ENCODE results near the gene BTBD19.
"Not testable (repeated sequence)": the region's sequence is repeated elsewhere in the genome, so short reads cannot be mapped to it uniquely, and the experiment has no call there.

The BTBD19 gene

DNA sequence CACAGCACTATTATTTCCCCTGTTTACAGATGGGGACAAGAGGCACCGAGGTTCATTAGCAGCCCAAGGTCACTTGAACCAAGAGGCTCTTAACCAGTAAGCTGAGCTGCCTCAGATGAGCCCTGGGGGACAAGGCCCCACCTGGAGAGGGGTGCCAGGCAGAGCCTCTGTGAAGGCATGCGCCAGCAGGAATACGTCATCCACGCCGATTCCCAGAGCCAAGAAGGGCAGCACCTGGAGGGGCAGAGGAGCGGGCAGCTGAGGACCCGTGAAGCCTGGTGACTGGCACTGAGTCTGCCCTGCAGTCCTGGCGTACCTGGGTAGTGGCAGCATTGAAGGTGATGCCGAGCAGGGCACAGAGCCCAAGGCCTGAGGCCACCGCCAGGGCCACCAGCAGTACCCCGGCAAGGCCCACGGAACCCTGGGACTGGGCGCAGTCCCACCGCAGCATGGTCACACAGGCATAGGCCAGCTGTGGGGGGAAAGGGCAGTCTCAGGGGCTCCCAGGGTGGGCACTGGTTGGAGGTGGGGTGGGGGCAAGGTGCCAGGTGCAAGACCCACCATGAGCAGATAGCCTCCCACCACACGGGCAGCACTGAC lies 20.6 kb downstream of the BTBD19 start:
- DNase-seq: no peak

DNA sequence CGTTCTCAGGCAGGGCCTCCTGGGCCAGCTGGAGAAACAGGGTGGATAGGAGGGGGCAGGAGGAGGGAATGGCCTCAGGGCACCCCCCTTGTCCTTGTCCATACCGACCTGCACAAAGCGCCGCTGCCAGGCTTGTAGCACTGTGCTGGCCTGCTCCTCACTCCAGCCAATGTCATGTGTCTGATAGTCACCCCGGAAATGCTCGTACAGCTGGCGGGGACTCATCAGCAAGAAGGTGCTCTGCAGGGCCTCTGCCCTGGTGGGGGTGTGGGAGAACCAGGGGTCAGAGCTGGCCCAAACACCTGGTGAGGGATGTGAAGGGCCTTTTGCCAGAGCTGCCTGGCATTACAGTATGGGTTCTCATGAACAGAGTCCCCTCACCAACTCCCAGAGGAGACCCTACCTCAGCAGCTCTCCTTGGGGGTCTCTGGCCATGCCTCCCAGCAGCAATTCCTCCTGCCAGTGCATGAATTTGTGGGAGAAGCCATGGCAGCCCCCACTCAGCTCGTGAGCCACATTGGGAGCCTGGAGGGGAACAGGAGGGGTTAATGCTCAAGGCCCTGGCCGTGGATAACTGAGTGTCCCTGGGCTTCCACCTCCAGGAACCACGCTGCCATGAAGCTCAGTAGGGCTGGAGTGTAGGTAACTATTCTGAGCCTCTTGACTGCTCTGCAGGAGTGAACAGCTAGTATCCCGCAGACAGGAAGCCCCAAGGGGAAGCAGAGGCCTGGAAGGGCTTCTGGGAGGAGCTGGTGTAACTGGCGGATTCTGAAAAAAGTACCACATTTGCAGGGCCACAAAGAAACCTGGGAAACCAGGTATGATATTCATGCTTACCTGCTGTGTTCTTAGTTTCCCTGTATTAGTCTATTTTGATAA lies 21.4 kb downstream of the BTBD19 start:
- no peak for DNase-seq

DNA sequence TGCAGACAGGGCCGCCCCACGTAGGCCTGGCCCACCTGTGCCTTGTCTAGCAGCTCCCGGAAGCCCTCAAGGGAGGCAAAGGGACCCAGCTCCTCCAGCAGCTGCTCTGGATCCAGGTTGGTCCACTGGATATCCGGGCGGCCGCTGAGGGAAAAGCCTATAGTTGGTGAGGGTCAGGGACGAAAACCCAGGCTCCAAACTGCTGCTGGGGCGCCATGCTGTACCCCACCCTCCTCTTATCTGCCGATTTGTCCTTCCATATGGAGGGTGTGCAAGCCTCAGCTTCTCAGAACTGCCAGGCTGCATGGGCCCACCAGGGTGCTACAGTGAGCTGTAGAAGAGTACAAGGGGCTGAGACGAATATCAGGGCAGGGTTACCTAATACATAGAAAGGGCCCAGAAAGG lies 22.6 kb downstream of the BTBD19 start:
- no peak for DNase-seq

DNA sequence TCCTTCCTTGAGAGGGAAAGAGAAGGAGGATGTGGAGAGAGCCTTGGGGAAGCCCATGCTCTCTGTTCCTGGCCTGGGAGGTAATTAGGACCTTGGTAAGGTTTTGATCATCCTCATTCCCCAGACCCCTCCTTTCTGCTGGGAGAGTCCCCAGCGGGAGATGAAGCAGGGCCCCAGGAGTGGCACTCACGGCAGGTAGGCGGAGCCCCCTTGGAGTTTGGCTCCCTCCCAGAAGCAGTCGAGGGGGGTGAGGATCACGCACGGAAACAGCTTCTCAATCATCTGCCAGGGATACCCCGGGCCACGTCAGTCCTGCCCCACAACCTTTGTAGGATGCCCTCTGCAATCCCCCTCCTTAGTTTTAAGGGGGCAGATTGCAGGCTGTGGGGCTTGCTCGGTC lies 23.2 kb downstream of the BTBD19 start:
- no peak for DNase-seq

DNA sequence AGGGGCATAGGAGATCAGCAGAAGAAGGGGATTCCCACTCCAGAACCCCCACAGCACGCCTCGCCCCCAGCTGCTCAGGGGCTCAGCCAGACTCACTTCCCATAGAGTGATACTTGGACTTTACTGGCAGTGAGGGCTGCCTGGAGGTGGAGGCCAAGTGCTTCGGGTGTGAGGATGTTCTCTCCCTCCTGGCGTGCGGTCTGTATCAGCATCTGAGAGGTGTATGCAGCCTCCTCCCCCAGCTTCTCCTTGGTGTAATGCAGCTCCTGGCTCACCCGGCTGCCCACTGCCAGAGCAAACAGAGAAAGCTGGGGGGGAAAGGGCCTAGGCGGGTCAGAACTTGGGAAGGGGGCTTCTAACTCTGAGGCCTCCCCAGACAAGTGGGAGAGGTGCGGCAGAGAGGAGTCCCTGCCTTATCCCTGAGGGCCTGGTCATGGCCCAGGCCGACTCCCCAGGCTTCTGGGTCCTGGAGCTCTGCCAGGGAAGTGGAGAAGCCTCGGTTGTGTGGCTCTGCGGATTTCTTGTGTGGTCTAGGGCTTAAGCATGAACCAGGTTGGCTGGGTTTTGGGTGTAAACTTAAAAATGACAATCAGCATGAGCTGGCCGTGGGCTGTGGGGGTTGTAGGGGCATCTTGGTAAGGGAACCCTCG lies 23.9 kb downstream of the BTBD19 start:
- DNase-seq: no peak

DNA sequence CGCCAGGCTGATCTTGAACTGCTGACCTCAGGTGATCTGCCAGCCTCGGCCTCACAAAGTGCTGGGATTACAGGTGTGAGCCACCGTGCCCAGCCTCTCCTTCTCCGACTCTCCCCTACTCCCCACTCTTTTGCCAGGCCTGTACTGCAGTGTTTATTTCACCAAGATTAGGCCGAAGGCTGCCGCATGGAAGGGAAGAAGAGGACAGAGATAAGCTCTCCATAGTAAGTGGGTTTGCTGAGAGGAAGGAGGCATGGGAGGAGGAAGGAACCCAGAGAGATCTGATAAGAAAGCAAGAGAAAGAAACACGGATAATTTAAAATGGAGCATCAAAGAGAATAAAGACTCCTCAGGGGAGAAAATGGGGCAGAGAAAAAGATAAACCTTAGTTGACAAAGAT lies 26.0 kb downstream of the BTBD19 start:
- no peak for DNase-seq

DNA sequence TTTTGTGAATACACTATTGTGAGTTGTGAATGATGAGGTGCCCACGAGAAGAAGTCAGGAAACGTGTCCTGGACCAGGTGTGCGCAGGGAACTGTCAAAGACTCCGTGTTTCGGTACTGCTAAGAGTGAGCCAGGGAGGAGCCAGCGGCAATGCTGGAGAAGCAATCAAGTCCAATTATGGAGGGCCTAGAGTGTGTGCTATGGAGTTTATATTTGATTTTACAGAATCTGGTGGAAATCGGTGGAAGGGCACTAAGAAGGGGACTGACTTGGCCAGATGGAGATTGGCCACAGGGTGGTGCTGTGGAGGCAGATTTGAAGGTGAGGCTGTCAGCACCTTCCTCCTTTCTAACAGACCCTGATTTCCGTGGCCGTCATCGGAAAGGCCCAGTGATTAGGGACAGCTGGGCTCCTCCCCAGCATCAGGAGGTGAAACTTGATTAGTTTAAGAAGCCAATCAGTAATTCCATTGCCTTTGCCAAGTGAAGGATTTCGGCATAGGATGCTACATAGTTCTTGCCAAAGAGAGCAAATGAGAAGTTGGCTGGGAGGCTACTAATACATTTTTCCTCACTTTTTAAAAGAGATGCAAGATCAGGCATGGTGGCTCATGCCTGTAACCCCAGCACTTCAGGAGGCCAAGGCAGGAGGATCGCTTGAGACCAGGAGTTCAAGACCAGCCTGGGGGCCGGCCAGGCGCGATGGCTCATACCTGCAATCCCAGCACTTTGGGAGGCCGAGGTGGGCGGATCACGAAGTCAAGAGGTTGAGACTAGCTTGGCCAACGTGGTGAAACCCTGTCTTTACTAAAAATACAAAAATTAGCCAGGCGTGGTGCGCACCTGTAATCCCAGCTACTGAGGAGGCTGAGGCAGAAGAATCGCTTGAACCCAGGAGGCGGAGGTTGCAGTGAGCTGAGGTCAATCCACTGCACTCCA lies 27.7 kb downstream of the BTBD19 start:
- peak; percentile 48 to 83 (median 69) for DNase-seq

DNA sequence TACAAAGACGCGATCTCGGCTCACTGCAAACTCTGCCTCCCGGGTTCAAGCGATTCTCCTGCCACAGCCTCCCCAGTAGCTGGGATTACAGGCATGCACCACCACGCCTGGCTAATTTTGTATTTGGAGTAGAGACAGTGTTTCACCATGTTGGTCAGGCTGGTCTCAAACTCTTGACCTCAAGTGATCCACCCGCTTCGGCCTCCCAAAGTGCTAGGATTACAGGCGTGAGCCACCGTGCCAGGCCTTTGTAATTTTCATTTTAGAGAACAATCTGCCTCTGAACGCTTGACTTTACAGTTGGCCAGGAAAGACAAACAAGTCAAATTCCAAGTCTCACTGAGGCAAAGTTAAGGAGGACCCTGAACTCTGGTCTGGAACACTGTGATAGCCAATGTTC lies 30.0 kb downstream of the BTBD19 start:
- not testable (repeated sequence) for DNase-seq

DNA sequence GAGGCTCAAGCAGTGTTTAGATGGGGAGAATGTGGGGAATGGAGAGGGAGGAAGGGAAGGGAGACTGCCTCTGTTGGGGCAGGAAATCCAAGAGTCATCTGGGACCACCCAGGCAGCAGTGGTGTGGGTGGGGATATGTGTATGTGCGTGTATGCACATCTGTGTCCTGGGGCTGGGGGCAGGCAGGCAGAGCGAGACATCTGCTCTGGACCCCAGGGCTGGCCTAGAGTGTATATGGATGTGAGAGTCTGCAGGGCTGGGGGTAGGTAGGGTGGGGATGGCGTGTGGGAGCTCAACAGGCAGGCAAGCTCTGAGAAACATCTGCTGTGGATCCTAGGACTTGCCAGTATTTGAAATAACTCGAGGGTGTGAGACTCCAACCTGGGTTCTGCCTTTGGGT lies 31.3 kb downstream of the BTBD19 start:
- no peak for DNase-seq

DNA sequence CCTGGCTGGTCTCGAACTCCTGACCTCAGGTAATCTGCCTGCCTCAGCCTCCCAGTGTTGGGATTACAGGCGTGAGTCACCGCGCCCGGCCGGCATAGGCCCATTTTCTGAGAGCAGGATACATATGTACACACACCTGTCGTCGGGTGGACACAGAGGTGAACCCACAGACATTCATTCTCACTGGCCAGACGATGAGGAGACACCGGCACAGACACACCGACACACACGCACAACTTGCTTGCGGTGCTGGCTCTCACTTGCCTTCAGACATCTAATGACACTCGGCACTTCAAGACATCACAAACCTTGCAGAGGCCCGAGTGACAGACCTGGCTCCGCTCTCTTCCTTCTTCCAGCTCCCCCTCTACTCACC lies 34.2 kb downstream of the BTBD19 start:
- DNase-seq: no peak

DNA sequence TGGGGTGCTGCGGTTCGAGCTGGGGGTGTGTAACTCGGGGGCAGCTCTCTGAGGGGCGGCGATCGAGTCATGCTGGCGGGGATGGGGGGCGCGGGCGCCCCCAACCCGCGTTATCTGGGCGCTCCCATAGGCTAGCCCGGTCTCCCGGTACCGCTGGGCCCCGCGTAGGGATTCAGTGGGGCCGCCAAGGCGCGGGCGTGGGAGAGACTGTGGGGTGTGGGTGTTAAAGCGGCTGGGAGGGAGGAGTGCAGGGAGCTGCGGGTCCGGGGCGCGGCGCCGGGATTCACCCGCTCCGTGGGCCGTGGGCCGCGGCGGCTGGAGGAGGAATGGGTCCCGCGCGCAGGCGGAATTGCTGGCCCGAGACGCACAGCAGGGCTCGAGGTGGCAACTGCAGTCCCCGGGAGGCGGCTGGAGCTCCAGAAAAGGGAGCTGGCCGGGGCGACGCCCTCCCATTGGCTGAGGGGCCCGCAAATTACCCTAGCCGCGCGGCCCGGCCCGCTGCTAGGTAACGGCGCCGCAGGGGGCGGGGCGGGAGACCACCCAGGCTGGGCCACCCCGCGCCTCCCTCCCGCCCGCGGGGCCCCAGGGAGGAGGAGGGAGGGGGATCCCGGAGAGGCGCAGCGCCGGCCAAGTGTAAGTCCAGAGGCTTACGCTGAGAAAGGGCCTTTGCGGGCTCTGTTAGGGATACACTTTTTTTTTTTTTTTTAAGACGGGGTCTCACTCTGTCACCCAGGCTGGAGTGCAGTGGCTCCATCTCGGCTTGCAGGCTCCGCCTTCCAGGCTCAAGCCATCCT lies 34.7 kb downstream of the BTBD19 start, which contains the start of gene PTCH2:
TSS of gene PTCH2 (minus strand) at position 392 of the 794 bp plus-strand sequence. CDS start at position 71, 321 bp downstream.
- no peak for DNase-seq

DNA sequence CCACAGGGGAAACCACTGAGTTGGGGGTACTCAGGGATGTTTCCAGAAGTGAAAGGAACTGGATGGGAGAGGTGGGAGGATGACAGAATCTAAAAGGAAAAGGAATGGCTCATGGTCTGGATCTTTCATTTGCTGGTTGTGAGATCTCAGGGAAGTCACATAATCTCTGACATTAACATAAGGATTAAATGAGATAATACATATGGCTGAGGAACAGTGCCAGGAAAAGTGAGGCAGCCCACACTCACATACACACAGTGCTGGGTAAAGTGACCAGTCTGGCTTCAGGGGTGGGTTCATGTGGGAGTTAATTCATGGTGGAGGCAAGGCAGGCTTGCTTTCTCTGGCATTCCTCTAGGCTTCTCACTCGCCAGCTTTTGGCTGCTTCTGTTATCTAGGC lies 38.7 kb downstream of the BTBD19 start:
- no peak for DNase-seq

DNA sequence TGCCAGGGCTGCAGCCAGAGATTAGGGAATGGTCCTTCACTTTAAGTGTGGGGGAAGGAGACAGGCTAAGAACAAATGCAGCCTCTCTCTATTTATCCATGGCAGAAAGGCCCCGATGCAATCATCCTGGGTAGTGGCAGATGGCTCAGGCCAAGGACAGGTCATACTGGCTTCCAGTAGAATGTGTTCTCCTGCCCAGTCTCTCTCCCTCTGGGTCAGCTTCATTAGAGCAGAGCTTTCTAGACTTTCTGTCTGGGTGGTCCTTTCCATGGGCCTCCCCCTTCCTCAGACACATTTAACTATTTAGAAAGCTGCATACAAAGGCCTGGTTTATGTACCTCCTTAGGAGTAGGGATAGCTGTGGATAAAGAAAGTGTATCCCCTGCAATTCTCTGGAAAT lies 39.5 kb downstream of the BTBD19 start:
- no peak for DNase-seq

DNA sequence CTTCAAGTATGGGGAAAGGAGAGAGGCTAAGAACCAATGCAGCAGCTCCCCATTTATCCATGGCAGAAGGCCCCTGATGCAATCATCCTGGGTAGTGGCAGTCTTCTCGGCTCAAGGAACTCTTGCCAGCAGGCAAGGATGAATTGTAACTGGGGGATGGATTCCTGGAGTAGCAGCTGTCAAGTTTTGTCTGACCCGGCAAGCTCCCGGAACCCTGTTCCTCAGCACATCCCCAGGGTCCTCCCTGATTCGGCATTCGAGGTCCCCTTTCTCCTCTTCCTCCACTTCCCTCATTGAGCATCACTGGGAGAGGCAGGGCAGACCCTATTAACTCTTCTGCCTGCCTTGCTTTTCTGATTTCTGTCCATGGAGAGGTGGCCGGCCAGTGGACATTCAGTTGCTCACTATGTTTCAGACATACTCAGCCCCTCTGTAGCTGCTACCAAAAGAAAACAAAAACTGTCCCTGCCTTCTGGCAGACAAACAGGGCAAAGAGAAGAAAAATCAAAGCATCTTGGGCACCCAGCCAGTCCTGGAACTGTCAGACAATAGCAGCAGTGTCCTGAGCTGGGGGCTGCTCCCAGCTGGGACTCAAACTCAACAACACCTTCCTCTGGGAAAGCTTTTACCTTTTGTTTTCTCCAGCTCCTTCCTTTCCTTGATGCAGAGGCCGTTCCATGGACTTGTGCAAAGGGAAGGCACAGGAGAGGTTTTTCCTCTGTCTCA lies 40.3 kb downstream of the BTBD19 start:
- no peak for DNase-seq

DNA sequence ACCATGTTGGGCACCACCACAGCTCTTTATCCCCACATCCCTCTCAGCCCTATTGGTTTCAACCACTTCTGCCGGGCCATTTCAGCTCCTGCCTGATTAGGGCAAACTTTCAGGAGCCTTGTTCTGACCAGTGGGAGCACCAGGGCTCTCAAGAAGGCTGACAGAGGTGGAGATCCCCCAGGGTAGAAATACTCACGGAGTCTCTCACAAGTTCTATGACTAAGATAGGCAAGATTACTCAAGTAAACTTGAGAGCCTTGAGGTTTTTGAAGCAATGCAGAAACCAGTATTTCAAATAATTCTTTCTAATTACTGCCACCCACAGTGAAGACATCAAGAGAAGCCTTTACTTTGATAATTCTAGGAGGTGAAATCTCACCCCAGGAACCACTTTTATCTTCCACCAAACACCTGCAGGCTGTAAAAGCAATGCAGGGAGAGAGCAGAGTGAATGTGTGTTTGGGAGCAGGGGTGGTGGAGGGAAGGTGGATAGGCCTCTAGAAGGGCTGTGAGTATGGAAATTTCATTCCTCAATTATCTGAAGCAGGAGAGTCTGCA lies 41.3 kb downstream of the BTBD19 start:
- no peak for DNase-seq

DNA sequence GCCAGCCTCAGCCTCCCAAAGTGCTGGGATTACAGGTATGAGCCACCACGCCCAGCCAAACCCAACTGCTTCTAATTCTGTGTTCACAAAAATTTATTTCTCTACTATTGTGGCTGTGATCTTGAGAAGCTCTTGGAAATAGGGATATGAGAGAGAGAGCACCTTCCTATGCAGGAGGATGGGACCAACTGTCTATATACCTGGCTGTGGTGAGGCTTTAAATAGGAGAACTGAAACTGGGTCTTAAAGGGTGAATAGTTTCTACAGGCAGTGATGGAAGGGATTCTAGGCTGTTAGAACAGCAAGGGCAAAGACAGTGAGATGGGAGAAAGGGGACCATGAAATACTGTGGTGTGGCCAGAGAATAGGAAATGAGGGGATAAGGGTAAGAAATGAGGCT lies 43.0 kb downstream of the BTBD19 start:
- DNase-seq: no peak

DNA sequence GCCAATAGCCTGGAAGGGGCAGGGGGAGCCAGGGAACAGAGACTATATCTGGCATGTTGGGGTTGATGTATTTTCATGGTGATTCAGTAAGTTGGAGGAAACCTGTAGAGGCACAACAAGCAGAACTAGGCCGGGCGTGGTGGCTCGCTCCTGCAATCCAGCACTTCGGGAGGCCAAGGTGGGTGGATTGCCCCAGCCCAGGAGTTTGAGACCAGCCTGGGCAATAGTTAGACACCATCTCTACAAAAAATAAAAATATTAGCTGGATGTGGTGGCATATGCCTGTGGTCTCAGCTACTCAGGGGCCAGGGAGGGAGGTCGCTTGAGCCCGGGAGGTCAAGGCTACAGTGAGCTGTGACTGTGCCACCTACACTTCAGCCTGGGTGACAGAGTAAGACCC lies 44.9 kb downstream of the BTBD19 start:
- no peak for DNase-seq

DNA sequence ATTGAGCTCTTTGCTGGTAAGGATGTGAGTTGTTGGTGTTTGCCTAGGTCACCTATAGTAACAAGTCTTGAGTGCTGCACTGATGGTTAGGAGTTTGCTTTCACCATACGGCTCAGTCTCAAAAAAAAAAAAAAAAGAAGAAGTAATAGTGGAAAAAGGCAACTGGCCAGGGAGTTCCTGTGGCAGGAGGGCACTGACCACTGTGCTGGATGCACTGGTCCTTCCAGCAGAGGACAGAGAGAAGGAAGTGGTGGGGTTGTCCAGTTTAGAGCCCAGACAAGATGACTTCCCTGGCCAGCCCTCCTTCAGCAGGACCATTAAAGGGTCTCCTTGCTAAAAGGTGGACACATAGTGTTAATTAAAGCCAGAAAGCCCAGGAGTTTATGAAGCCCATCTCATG lies 46.6 kb downstream of the BTBD19 start:
- no peak for DNase-seq

DNA sequence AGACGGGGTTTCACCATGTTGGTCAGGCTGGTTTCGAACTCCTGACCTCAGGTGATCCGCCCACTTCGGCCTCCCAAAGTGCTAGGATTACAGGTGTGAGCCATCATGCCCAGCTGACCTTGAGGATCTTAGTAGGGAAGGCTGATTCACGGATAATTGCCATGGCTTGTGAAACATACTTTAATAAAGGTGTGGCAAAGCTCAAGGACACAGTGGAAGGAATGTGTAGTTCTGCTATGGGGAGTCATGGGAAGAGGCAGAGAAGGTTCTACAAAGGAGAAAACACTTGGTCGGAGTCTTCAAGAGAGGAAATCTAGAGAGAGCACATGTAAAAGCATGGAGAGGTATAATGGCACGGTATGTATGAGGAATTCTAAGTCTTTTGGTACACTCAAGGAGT lies 47.4 kb downstream of the BTBD19 start:
- DNase-seq: no peak

DNA sequence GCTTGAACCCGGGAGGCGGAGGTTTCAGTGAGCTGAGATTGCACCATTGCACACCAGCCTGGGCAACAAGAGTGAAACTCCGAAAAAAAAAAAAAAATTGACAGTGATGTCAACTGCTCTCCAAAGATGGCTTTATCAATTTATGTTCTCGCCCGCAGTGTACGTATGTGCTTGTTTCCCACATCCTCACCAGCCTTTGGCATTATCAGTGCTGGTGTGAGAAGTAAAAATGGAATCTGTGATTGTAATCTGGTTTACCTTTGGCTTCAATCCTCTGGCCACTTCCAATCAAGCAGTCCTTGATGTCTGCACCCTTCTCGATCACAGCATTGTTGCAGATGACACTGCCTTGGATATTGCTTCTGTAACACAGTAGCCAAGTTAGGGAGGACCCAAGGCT lies 49.1 kb downstream of the BTBD19 start:
- no peak for DNase-seq

DNA sequence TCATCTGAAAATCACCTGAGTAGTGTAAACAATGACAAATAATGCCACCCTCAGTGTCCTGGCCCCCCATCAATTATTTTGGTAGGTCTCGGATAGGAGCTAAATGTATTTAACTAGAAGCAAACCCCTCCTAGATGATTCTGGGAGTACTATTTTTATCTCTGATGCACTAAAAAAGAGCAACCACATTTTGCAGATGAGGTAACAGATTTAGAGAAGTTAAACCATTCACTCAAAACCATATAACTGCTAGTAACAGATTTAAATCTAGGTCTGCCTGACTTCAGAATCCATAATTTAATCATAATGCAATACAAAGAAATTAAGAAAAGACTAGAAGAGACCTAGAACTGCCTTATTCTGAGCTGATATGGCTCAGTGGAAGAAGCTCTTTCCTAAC lies 52.0 kb downstream of the BTBD19 start:
- no peak for DNase-seq
